Embryonic facial prominence (tissue), 1 donor: ENCODE results near the gene ANKRD37.

Experiments used
- DNase-seq: peaks from one replicate; pipeline ENCODE4 v3.0.0-alpha.2; 2016; ENCODE audit errors: extremely low spot score

Gene ANKRD37

GRCh38 chr4:185416955-185417354 is 20.3 kb downstream of the ANKRD37 start:
- DNase-seq, result no peak

- no peak for DNase-seq
Observed at GRCh38 chr4:185421366-185422124, 24.9 kb downstream of the ANKRD37 start.

- DNase-seq, result peak; percentile 53
Observed at GRCh38 chr4:185424905-185425646, 28.4 kb downstream of the ANKRD37 start.

GRCh38 chr4:185425647-185426352 is 29.2 kb downstream of the ANKRD37 start, which contains the start of gene UFSP2:
Gene UFSP2, minus strand, starts transcription at chr4:185425964. Its CDS starts 96 bp downstream, at chr4:185425868.
- DNase-seq, result peak; percentile 87

- DNase-seq, result no peak
Observed at GRCh38 chr4:185426960-185427688, 30.5 kb downstream of the ANKRD37 start.

- DNase-seq, result no peak
Observed at GRCh38 chr4:185429660-185430059, 33.0 kb downstream of the ANKRD37 start.

- no peak for DNase-seq
Observed at GRCh38 chr4:185435466-185435865, 38.8 kb downstream of the ANKRD37 start.

GRCh38 chr4:185437809-185438208 is 41.2 kb downstream of the ANKRD37 start:
- no peak for DNase-seq

- DNase-seq, result no peak
Observed at GRCh38 chr4:185441479-185441878, 44.8 kb downstream of the ANKRD37 start.

- no peak for DNase-seq
Observed at GRCh38 chr4:185445209-185445608, 48.6 kb downstream of the ANKRD37 start.
